T-helper 1 cell treated with Interleukin-12 subunit alpha and Interleukin-12 subunit beta and Interleukin-4 antibody, amounts not matched to agents 30 μg/mL and 1 μg/mL, for 36 hours (primary cell): ENCODE data around the gene ZSCAN10.
A peak's percentile ranks its signal among the peaks of the same experiment; 100 is the strongest.
"Not testable (repeated sequence)": the region's sequence is repeated elsewhere in the genome, so short reads cannot be mapped to it uniquely, and the experiment has no call there.

Experiments used
- H3K27ac Mint-ChIP-seq: one replicate; pipeline ENCODE4 v1.8.0; 2021; ENCODE audit warnings: mild to moderate bottlenecking, mixed read lengths
- H3K27me3 Mint-ChIP-seq: one replicate; pipeline ENCODE4 v1.8.0; 2021; ENCODE audit warnings: low read depth, mixed read lengths
- H3K36me3 Mint-ChIP-seq: one replicate; pipeline ENCODE4 v1.8.0; 2021; ENCODE audit warnings: low read depth, mixed read lengths
- H3K4me1 Mint-ChIP-seq: one replicate; pipeline ENCODE4 v1.8.0; 2021; ENCODE audit warnings: low read depth, mixed read lengths
- H3K4me3 Mint-ChIP-seq: one replicate; pipeline ENCODE4 v1.8.0; 2021; ENCODE audit warnings: mild to moderate bottlenecking, moderate library complexity, mixed read lengths
- H3K9me3 Mint-ChIP-seq: one replicate; pipeline ENCODE4 v1.8.0; 2021; ENCODE audit warnings: mixed read lengths

Gene ZSCAN10

DNA sequence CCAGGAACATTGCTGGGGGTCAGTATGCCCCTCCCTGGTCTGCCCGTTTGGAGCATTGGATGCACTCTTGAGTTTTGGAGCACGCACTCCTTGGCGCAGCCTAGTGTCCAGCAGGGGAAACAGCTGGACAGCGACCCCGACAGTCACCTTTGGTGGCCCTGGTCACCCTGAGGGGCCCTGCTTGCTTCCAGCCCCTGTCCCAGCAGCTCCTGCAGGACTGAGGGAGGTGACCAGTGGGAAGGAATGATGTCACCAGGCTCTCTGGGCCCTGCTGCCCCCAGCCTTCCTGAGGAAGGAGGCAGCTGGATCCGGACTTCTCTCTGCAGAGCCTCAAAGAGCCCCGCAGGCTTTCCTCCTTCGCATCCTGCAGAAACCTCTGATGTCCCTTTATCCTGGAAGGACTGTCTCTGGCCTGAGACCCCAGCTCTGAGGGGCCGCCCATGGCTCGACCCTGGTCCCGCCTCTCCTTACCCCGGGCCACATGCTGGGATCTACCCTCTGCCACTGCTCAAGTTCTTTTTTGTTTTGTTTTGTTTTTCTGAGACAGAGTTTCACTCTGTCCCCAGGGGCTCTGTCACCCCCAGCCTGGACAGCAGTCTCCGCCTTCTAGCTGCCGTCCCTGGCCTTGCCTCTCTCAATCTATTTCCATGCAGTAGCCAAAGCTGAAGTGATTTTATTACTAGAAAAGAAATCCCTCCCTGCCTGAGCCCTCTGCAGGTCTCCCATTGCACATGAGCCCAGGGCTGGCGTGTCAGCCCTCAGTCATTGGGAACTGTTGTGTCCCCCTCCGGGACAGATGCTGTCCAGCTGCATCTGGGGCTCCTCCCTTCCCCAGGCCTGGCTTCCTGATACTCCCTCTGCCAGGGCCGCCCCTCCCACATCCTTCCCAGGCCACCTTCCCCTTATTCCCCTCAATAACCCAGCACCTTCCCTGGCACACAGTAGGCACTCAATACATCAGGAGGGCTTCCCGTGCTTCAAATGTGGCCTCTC lies 11.6 kb downstream of the ZSCAN10 start:
- Mint-ChIP-seq H3K36me3 (peaks cover 11% of the 10 kb centered on the region), H3K4me1 (peaks cover 38% of the 10 kb centered on the region), H3K27me3 (no peaks in the 10 kb centered on the region), H3K4me3 (peak overlapping the region; percentile 57), H3K9me3 (no peaks in the 10 kb centered on the region), H3K27ac (peak overlapping the region; percentile 69)

DNA sequence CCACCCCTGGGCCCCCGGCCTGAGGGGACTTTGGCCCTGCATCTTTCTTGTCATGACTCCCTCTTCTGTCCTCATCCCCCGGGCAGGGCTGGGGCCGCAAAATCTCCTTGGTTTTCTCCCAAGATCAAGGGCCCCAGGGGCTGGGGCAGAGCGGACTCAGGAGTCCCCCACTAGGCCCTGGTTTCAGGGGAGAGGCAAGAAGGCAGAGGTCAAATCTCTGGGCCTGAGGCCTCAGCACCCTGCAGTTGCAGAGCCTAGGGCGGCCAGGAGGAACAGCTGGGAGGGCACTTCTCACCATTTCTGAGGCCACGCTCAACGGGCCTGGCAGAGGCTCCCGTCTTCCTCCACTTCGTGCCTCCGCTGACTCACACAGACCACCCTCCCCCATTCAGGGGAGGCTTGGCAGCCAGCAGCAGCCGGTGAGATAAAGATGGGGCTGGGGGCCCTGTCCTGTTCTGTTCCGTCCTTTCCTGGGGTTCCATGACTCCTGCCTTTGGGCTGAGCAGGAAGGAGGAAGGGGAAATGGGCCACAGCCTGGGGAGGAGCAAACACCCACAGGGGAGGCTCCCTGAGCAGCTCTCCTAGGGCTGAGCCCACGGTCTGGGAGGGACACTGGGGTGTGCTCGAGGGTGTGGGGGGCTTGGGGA lies 12.4 kb downstream of the ZSCAN10 start:
- Mint-ChIP-seq H3K27me3 (no peaks in the 10 kb centered on the region), H3K27ac (peak overlapping the region; percentile 31), H3K4me1 (peaks cover 38% of the 10 kb centered on the region), H3K4me3 (peak overlapping the region; percentile 57), H3K36me3 (peaks cover 11% of the 10 kb centered on the region), H3K9me3 (no peaks in the 10 kb centered on the region)

DNA sequence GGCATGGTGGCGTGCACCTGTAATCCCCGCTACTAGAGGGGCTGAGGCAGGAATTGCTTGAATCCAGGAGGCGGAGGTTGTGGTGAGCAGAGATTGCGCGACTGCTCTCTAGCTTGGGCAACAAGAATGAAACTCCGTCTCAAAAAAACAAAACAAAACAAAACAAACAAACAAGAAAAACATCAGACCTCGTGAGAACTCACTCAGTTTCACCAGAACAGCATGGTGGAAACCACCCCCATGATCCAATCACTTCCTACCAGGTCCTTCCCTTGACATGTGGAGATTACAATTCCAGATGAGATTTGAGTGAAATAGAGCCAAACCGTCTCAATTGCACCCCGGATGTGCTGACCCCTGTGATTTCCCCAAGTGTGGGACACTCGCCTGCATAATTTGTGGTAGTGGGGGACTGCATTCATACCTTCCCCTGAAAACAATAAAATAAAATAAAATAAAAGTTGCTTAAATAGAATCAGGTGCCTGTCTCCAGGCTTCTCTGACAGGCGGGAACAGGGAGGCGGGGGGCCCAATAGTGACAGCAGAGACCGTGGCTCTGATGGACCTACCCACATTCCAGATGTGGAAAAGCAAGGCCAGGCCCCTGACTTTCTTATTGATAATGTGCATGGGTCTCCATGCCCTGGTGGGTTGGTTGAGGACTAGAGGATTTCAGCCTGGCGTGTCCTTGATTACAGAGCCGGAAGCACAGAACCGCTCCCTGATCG lies 13.1 kb downstream of the ZSCAN10 start:
- Mint-ChIP-seq H3K9me3 (peaks cover 2% of the 10 kb centered on the region), H3K27me3 (no peaks in the 10 kb centered on the region), H3K4me3 (peak overlapping the region; percentile 57), H3K27ac (peak overlapping the region; percentile 60), H3K36me3 (peaks cover 13% of the 10 kb centered on the region), H3K4me1 (peaks cover 37% of the 10 kb centered on the region)

DNA sequence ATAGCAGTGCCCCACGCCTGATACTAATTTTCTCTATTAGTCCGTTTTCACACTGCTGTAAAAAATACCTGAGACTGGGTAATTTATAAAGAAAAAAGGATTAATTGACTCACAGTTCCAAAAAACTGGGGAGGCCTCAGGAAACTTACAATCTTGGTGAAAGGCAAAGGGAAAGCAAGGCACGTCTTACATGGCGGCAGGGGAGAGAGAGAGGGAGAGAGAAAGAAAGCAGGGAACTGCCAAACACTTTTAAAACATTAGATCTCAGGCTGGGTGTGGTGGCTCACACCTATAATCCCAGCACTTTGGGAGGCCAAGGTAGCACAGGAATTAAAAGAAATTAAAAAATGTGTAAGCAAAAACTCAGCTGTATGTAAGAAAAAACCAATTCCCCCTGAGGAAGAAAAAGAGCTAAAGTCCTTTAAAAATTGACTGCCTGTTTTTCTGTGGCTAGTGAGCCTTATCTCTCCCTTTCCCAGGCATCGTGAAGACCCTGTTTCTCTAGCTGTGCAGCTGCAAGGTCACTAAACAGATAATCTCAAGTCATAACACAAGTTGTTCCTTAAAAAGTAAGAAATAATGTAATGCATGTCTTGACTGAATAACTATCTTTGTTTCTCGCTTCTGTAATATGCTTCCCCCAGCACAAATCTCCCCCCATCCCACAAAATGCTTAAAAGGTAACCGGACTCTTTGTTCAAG lies 14.0 kb downstream of the ZSCAN10 start:
- H3K4me1 Mint-ChIP-seq, result peaks cover 44% of the 10 kb centered on the region

DNA sequence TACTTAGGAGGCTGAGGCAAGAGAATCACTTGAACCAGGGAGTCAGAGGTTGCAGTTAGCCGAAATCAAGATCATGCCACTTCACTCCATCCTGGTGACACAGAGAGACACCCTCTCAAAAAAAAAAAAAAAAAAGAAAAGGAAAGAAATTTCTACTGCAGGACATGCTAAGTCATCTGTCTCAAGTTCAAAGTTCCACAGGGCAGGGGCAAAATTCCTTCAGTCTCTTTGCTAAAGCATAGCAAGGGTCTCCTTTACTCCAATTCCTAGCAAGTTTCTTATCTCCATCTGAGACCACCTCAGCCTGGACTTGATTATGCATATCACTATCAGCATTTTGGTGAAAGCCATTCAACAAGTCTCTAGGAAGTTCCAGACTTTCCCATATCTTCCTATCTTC lies 14.6 kb downstream of the ZSCAN10 start:
- peaks cover 12% of the 10 kb centered on the region for H3K9me3 Mint-ChIP-seq
- H3K27me3 Mint-ChIP-seq, result no peaks in the 10 kb centered on the region
- no peak overlapping the region for H3K4me3 Mint-ChIP-seq
- peak overlapping the region; percentile 60 for H3K27ac Mint-ChIP-seq
- peaks cover 50% of the 10 kb centered on the region for H3K4me1 Mint-ChIP-seq
- H3K36me3 Mint-ChIP-seq, result peaks cover 22% of the 10 kb centered on the region

More for the DNA sequence above, 14.0 kb downstream of the ZSCAN10 start:
- peaks cover 17% of the 10 kb centered on the region for H3K36me3 Mint-ChIP-seq
- H3K27me3 Mint-ChIP-seq, result no peaks in the 10 kb centered on the region
- peak overlapping the region; percentile 58 for H3K4me3 Mint-ChIP-seq
- H3K27ac Mint-ChIP-seq, result peak overlapping the region; percentile 60
- peaks cover 7% of the 10 kb centered on the region for H3K9me3 Mint-ChIP-seq

DNA sequence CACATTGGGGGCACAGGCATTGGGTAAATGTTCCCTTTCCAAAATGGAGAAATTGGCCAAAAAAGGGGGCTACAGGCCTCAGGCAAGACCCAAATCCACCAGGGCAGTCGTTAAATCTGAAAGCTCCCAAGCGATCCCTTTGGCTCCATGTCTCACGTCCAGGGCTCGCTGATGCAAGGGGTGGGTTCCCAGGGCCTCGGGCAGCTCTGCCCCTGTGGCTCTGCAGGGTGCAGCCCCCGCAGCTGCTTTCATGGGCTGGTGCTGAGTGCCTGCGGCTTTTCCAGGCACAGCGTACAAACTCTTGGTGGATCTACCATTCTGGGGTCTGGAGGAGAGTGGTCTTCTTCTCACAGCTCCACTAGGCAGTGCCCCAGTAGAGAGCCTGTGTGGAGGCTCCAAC lies 15.7 kb downstream of the ZSCAN10 start:
- not testable (repeated sequence) for H3K27me3 Mint-ChIP-seq, H3K4me3 Mint-ChIP-seq, H3K27ac Mint-ChIP-seq
- Mint-ChIP-seq H3K4me1 (peaks cover 54% of the 10 kb centered on the region), H3K36me3 (peaks cover 29% of the 10 kb centered on the region), H3K9me3 (peaks cover 12% of the 10 kb centered on the region)

DNA sequence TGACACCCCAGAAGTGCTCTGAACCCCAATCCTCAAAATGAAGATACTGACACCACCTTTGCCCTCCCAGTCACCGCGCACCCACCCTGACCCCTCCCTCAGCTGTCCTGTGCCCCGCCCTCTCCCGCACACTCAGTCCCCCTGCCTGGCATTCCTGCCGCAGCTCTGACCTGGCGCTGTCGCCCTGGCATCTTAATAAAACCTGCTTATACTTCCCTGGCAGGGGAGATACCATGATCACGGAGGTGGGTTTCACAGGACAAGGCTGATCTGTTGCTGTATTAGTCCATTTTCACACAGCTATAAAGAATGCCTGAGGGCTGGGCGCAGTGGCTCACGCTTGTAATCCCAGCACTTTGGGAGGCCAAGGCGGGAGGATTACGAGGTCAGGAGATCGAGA lies 17.1 kb downstream of the ZSCAN10 start:
- not testable (repeated sequence) for H3K27me3 Mint-ChIP-seq, H3K27ac Mint-ChIP-seq, H3K4me3 Mint-ChIP-seq
- Mint-ChIP-seq H3K9me3 (peaks cover 12% of the 10 kb centered on the region), H3K36me3 (peaks cover 39% of the 10 kb centered on the region), H3K4me1 (peaks cover 57% of the 10 kb centered on the region)

DNA sequence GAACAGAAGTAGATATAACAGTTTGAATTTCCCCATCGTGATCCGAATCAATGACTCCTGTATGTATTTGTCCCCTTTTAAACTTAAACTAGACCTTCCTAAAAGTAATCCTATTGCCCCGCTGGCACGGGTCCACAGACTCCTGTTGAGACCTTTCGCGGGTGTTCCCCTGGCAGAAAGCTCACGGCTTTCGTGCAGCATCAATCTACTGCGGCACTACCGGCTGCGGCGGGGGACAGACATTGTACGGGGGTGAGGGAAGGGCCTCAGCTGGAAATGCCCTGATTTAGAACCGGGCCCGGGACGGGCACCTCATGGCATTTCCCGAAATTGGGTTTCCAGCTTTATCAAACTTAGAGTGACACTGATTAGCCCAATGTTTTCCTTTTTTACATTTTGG lies 19.1 kb downstream of the ZSCAN10 start:
- Mint-ChIP-seq H3K4me3 (no peak overlapping the region), H3K4me1 (peaks cover 61% of the 10 kb centered on the region), H3K9me3 (peaks cover 12% of the 10 kb centered on the region), H3K27ac (peak overlapping the region; percentile 74), H3K36me3 (peaks cover 39% of the 10 kb centered on the region), H3K27me3 (no peaks in the 10 kb centered on the region)

DNA sequence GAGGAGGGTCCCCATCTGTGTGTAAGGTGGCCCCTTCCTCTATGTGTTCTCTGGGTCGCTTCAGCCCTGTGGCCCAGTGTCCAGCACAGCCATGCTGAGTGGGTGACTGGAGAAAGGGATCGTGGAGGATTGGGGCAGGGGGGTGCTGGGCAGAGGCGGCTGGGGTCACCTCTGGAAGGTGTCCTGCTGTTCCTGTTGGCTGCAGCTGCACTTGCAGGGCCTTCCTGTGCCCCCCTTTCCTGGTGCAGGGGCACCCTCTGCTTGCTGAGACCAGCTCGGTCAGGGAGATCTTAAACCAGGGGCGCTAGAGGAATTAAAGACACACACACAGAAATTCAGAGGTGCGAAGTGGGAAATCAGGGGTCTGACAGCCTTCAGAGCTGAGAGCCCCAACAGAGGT lies 22.5 kb downstream of the ZSCAN10 start:
- H3K4me3 Mint-ChIP-seq, result peak overlapping the region; percentile 68
- H3K4me1 Mint-ChIP-seq, result peaks cover 75% of the 10 kb centered on the region
- H3K9me3 Mint-ChIP-seq, result peaks cover 12% of the 10 kb centered on the region
- H3K36me3 Mint-ChIP-seq, result peaks cover 35% of the 10 kb centered on the region
- H3K27me3 Mint-ChIP-seq, result no peaks in the 10 kb centered on the region
- H3K27ac Mint-ChIP-seq, result peak overlapping the region; percentile 94

DNA sequence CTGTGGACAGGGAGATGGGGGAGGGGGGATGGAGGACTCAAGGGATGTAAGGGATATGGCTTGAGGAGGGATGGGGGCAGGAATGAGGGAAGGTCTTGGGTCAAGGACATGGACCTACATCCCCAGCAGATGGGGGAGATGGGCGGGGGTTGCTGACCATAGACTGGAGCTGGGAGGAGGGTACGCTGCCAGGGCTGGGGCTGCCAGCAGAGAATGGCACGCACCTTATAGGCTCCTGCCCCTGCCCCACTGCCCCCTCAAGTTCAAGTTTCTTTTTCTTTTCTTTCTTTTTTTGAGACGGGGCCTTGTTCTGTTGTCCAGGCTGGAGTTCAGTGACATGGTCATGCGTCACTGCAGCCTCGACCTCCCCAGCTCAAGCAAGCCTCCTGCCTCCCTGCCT lies 23.1 kb downstream of the ZSCAN10 start:
- peaks cover 77% of the 10 kb centered on the region for H3K4me1 Mint-ChIP-seq
- H3K36me3 Mint-ChIP-seq, result peaks cover 32% of the 10 kb centered on the region
- H3K9me3 Mint-ChIP-seq, H3K27me3 Mint-ChIP-seq: not testable (repeated sequence)
- H3K4me3 Mint-ChIP-seq, result peak overlapping the region; percentile 40
- peak overlapping the region; percentile 94 for H3K27ac Mint-ChIP-seq

DNA sequence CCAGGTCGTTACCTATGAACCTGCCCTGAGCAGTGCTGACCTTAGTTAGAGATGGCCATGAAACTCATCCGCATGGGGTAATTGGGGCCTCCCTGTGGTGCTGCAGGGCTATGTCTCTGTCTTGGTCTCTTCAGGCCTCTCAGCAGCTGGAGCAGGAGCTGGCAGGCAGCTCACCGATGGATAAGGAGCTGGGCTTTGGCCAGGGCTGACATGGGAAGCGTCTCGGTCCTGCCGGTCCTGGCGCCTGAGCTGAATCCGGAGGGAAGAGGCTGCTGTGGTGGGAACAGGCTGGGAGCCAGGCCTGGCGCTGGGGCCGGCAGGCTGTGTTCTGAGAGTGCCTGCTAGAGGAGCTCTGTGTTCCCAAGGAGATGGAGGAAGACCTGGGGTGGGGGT lies 23.6 kb downstream of the ZSCAN10 start:
- Mint-ChIP-seq H3K27me3 (no peaks in the 10 kb centered on the region), H3K9me3 (peaks cover 6% of the 10 kb centered on the region), H3K4me3 (peak overlapping the region; percentile 71), H3K4me1 (peaks cover 78% of the 10 kb centered on the region), H3K27ac (peak overlapping the region; percentile 94), H3K36me3 (peaks cover 30% of the 10 kb centered on the region)

DNA sequence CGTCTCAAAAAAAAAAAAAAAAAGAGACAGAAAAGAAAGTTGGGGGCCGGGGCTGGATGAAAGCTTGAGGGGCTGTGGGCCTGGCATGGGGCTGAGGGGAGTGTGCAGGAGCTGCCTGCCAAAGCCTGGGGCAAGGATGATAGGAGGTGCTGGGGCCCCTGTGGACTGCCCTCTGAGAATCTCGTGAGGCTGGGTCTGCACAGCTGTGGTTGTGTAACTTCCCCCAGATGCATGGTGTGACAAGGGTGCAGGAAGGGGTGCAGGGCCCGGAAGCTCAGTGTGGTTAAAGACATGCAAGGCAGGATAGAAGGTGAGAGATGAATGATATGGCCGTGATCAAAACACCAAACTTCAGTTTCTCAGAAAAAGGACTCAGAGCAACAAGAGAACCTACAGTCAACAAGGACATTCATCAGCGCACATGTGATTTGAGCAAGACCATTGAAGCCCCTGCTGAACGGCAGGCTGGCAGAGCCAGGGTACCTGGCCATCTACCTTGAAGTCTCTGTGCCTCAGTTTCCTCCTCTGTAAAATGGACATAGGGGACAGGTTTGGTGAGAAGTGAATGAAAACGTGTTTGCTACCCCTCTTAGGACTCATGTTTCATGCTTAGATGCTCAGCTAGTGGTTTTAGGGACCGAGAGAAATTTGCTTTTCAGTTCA lies 24.1 kb downstream of the ZSCAN10 start:
- H3K36me3 Mint-ChIP-seq, result peaks cover 33% of the 10 kb centered on the region
- H3K27me3 Mint-ChIP-seq, result no peaks in the 10 kb centered on the region
- H3K9me3 Mint-ChIP-seq, result peaks cover 4% of the 10 kb centered on the region
- H3K27ac Mint-ChIP-seq, result peak overlapping the region; percentile 94
- peaks cover 77% of the 10 kb centered on the region for H3K4me1 Mint-ChIP-seq
- peak overlapping the region; percentile 71 for H3K4me3 Mint-ChIP-seq

DNA sequence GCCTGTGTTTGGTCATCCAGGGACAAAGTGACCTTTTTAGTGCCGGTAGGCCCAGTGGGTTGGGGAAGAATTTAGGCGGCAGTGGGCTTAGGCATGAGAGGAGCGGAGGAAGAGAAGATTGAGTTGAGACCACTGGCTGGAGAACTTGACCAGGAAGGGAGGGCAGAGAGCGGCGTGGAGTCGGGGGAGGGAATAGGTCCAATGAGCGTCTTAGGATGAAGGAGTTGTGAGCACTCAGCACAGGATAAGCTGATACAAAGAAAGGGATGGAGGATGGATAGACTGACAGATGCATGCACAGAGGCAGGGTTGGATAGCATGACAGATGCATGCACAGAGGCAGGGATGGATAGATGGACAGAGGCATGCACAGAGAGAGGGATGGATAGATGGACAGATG lies 25.6 kb downstream of the ZSCAN10 start:
- H3K4me3 Mint-ChIP-seq, result peak overlapping the region; percentile 71
- H3K9me3 Mint-ChIP-seq, result no peaks in the 10 kb centered on the region
- peak overlapping the region; percentile 94 for H3K27ac Mint-ChIP-seq
- H3K27me3 Mint-ChIP-seq, result no peaks in the 10 kb centered on the region
- peaks cover 34% of the 10 kb centered on the region for H3K36me3 Mint-ChIP-seq
- peaks cover 74% of the 10 kb centered on the region for H3K4me1 Mint-ChIP-seq
